Measurements from ENCODE around the gene DOP1B.
A peak's percentile ranks its signal among the peaks of the same experiment; 100 is the strongest.
"Not testable (repeated sequence)": the region's sequence is repeated elsewhere in the genome, so short reads cannot be mapped to it uniquely, and the experiment has no call there.

The DOP1B gene

GRCh38 chr21:36135391-36136102 is 21.1 kb upstream of the DOP1B start:
- DNase-seq, result peak; percentile 84

GRCh38 chr21:36139791-36140190 is 16.8 kb upstream of the DOP1B start:
- not testable (repeated sequence) for DNase-seq

- peak; percentile 82 for DNase-seq
Measured at GRCh38 chr21:36141513-36141925, 15.1 kb upstream of the DOP1B start.

GRCh38 chr21:36144233-36144632 is 12.4 kb upstream of the DOP1B start:
- not testable (repeated sequence) for DNase-seq

- DNase-seq, result no peak
Measured at GRCh38 chr21:36145259-36145658, 11.4 kb upstream of the DOP1B start.

- no peak for DNase-seq
Measured at GRCh38 chr21:36147911-36148310, 8.7 kb upstream of the DOP1B start.

GRCh38 chr21:36148886-36149285 is 7.7 kb upstream of the DOP1B start:
- DNase-seq, result no peak

GRCh38 chr21:36149788-36150711 is 6.6 kb upstream of the DOP1B start:
- DNase-seq, result no peak

GRCh38 chr21:36155603-36156338 is 853 bp upstream of the DOP1B start:
- no peak for DNase-seq

- DNase-seq, result peak; percentile 98
Measured at GRCh38 chr21:36156339-36156814, 247 bp upstream of the DOP1B start.

- DNase-seq, result no peak
Measured at GRCh38 chr21:36159356-36159921, 2.8 kb downstream of the DOP1B start.

- DNase-seq, result no peak
Measured at GRCh38 chr21:36160850-36161178, 4.2 kb downstream of the DOP1B start.

- DNase-seq, result no peak
Measured at GRCh38 chr21:36162631-36163030, 6.0 kb downstream of the DOP1B start.

- peak; percentile 35 for DNase-seq
Measured at GRCh38 chr21:36163750-36164741, 7.4 kb downstream of the DOP1B start.

- no peak for DNase-seq
Measured at GRCh38 chr21:36165356-36165755, 8.7 kb downstream of the DOP1B start.

- no peak for DNase-seq
Measured at GRCh38 chr21:36166705-36167104, 10.1 kb downstream of the DOP1B start.

GRCh38 chr21:36167541-36167940 is 10.9 kb downstream of the DOP1B start:
- no peak for DNase-seq

GRCh38 chr21:36169470-36170128 is 13.0 kb downstream of the DOP1B start:
- DNase-seq, result no peak

- no peak for DNase-seq
Measured at GRCh38 chr21:36170823-36171222, 14.2 kb downstream of the DOP1B start.

- no peak for DNase-seq
Measured at GRCh38 chr21:36171336-36171735, 14.7 kb downstream of the DOP1B start.

- DNase-seq, result no peak
Measured at GRCh38 chr21:36171741-36172331, 15.2 kb downstream of the DOP1B start.
